Upper lobe of left lung (tissue), 4 donors: ENCODE results near the gene RAB40A.

Experiments used
- CTCF ChIP-seq, 6 experiments: fragments of 450-650 bp in 4 of 6; fragments of 200-600 bp in 2 of 6; sonication (generic) in 2 of 6; IDR thresholded peaks; one replicate each; pipeline ENCODE4 v1.5.1; 2016 to 2019; ENCODE audit warnings: antibody characterized with exemption in 6 of 6
- EP300 ChIP-seq, 4 donors: sonication (generic); formaldehyde crosslinking; IDR thresholded peaks; one replicate each; pipeline ENCODE4 v1.5.1; 2017; ENCODE audit warnings: antibody characterized with exemption in 4 of 4, control low read depth in 2 of 4
- POLR2A ChIP-seq, 4 donors: fragments of 450-650 bp; IDR thresholded peaks; one replicate each; pipeline ENCODE4 v1.5.1; 2016 to 2017; ENCODE audit warnings: antibody characterized with exemption in 4 of 4, mild to moderate bottlenecking in 2 of 4
- POLR2AphosphoS5 ChIP-seq, 2 donors: sonication (generic); formaldehyde crosslinking; IDR thresholded peaks; one replicate each; pipeline ENCODE4 v1.5.1; 2017; ENCODE audit warnings: antibody characterized with exemption in 2 of 2

DNA sequence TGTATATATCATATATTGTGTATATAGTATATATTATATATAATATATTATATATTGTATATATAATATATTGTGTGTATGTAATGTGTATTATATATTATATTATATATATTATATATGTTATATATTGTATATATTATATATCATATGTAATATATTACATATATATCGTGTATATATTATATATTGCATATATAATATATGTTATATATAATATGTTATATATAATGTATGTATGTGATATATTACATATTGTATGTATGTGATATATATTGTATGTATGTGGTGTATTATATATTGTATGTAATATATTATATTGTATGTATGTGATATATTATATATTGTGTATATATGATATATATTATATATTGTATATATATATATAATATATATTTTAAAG, 30.5 kb downstream of the RAB40A start:
- TF ChIP-seq CTCF (IDR thresholded peaks at IDR 0.05) (no peak), POLR2A (IDR thresholded peaks at IDR 0.05) (no peak), POLR2AphosphoS5 (IDR thresholded peaks at IDR 0.05) (no peak), EP300 (IDR thresholded peaks at IDR 0.05) (no peak)
